Calu3 (cell line): ENCODE results near the gene C16orf92. TPM values are rescaled to one million over a fixed set of nuclear protein-coding genes. Genes with fewer than 3 reads are reported as not detected.

Experiments
- Bru-seq: library from RNA; stranded (reverse); fragments of 400-500 nt; gene quantifications from one replicate; lab custom pipeline; 2021; lab: Mats Ljungman, UMichigan
- BruChase-seq, 2 experiments: library from RNA; stranded (reverse); fragments of 400-500 nt; gene quantifications; one replicate each; lab custom pipeline; 2021; lab: Mats Ljungman, UMichigan
- BruUV-seq: library from RNA; stranded (reverse); fragments of 400-500 nt; replicated peaks from 2 replicates; lab custom pipeline; 2021; lab: Mats Ljungman, UMichigan
- CTCF ChIA-PET: fragments of 300-600 bp; sonication (Branson Sonifier 250); formaldehyde crosslinking; loops from one replicate; lab custom pipeline; 2022; ENCODE audit warnings: antibody characterized with exemption; lab: Charles Lee
- DNase-seq: peaks from one replicate; pipeline ENCODE4 v3.0.0; 2022
- H3K27ac Mint-ChIP-seq: one replicate; pipeline ENCODE4 v1.8.0; 2022; ENCODE audit warnings: mixed read lengths; ENCODE audit not compliant: unreplicated experiment
- H3K27me3 Mint-ChIP-seq: one replicate; pipeline ENCODE4 v1.8.0; 2022; ENCODE audit warnings: mixed read lengths; ENCODE audit not compliant: unreplicated experiment
- H3K36me3 Mint-ChIP-seq: one replicate; pipeline ENCODE4 v1.8.0; 2022; ENCODE audit warnings: mild to moderate bottlenecking, moderate library complexity, mixed read lengths; ENCODE audit not compliant: insufficient read depth, unreplicated experiment
- H3K4me1 Mint-ChIP-seq: one replicate; pipeline ENCODE4 v1.8.0; 2022; ENCODE audit warnings: mild to moderate bottlenecking, low read depth, mixed read lengths; ENCODE audit not compliant: unreplicated experiment
- H3K4me3 Mint-ChIP-seq: one replicate; pipeline ENCODE4 v1.8.0; 2022; ENCODE audit warnings: mild to moderate bottlenecking, low read depth, moderate library complexity, mixed read lengths; ENCODE audit not compliant: unreplicated experiment
- H3K9me3 Mint-ChIP-seq: one replicate; pipeline ENCODE4 v1.8.0; 2022; ENCODE audit warnings: low read depth, mixed read lengths; ENCODE audit not compliant: unreplicated experiment
- CTCF ChIP-seq: fragments of 200-600 bp; IDR thresholded peaks from one replicate; pipeline ENCODE4 v1.8.0; 2022; ENCODE audit warnings: antibody characterized with exemption; ENCODE audit not compliant: unreplicated experiment
- intact Hi-C: fragments of 100-400 bp; cut with micrococcal nuclease; formaldehyde crosslinking; loops from one replicate; pipeline ENCODE4 v1.10.0; 2022; ENCODE audit not compliant: unreplicated experiment
- long read RNA-seq: library from polyadenylated mRNA; stranded (forward); transcript quantifications from one replicate; pipeline ENCODE4 v2.0.0, GENCODE V29; 2022
- total RNA-seq: library from RNA; stranded (reverse); gene quantifications from 2 replicates; pipeline ENCODE4 v1.2.3, GENCODE V29; 2022

The C16orf92 gene, protein sequence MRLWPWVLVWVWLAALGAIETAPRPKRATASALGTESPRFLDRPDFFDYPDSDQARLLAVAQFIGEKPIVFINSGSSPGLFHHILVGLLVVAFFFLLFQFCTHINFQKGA
- not detected in 2 replicates for total RNA-seq
- not detected for Bru-seq, nascent RNA
- not detected for BruChase-seq, experiment 1, labeled RNA remaining after a 6-hour chase
- not detected for BruChase-seq, experiment 2, labeled RNA remaining after a 2-hour chase
- long read RNA-seq, result 0 reads

- no peak for DNase-seq
Measured at GRCh38 chr16:30022887-30023286, at the start of gene C16orf92. TSS of gene C16orf92 (plus strand) at chr16:30023198. CDS start at chr16:30023341, 143 bp downstream.

DNA sequence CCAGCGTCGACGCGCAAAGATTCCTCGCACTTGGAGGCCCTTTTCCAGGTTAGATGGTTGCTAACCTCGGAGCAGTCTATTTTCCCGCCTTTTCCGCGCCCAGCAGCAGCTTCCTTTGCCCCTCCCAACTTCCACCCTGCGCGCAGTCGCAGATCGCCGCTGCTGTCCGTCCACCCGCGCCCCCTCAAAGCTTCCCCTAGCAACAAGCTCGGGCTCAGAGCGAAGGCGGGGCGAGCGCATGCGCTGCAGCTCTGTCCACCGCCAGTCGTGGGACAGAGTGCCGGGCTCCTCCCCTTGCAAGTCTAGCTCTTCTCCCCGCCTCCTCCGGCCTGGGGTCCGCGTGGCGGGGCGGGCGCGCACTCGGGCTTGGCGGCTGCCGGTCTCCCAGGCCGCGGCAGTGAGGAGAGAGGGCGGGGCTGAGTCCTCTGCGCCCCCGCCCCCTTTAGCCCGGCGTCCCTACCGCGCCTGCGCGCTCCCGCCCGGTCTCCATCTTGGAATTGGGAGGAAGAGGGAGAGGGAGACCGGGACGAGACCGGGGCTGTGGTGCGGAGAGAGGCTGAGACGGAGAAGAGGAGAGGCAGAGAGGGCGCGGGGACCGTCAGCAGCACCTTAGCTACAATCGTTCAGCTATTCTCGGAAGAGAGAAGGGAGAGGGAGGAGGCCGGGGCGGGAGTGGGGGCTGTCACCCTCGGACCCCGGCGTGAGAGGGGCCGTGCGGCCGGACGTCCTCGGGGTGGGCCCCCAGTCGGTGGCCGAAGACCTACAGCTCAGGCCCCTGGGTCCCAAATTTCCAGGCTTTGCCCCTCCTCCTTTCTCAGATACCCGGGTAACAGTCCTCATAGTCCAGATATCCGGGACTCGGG is 49.4 kb upstream of the C16orf92 start, which contains the start of gene TAOK2:
Gene TAOK2, plus strand, starts transcription at position 485 of the 863 bp plus-strand sequence. CDS start 3,905 bp downstream, outside the sequence.
- intact Hi-C loops, result loop anchor here (10.0 kb wide), 1 partner anchor 49 kb away; the partner anchor contains the start of gene KCTD13

More at GRCh38 chr16:30022887-30023286, at the start of gene C16orf92:
- no peak for TF ChIP-seq CTCF
- peaks cover 13% of the 10 kb centered on the region for H3K4me1 Mint-ChIP-seq
- H3K9me3 Mint-ChIP-seq, result no peaks in the 10 kb centered on the region
- peaks cover 14% of the 10 kb centered on the region for H3K36me3 Mint-ChIP-seq
- intact Hi-C loops, result loop anchor here (5.0 kb wide), 2 partner anchors 201 to 321 kb away; partner anchors contain the start of gene MVP
- H3K27me3 Mint-ChIP-seq, result peaks cover 45% of the 10 kb centered on the region
- H3K27ac Mint-ChIP-seq, result no peak within 1 kb of the TSS
- BruUV-seq, result no TSS peak
- no peak within 1 kb of the TSS for H3K4me3 Mint-ChIP-seq
- CTCF ChIA-PET, result interaction anchor here (1.7 kb wide), 1 partner anchor 9 kb away, joined by 6 read pairs; no protein-coding TSS in a partner anchor

GRCh38 chr16:29974291-29975133 is 48.5 kb upstream of the C16orf92 start:
- no peak for TF ChIP-seq CTCF
- intact Hi-C loops, result loop anchor here (10.0 kb wide), 1 partner anchor 50 kb away; the partner anchor contains the start of gene KCTD13
- Mint-ChIP-seq H3K4me3 (peak overlapping the region; percentile 85), H3K9me3 (no peaks in the 10 kb centered on the region), H3K27me3 (no peaks in the 10 kb centered on the region), H3K36me3 (peaks cover 60% of the 10 kb centered on the region), H3K27ac (peak overlapping the region; percentile 89), H3K4me1 (peaks cover 26% of the 10 kb centered on the region)
- CTCF ChIA-PET, result interaction anchor here (0.6 to 1.4 kb wide), 3 partner anchors 31 to 248 kb away, joined by 6 to 10 read pairs (median 6); partner anchors contain the start of genes ASPHD1 and SEZ6L2
- BruUV-seq, result TSS peak; percentile 66
- peak; percentile 32 for DNase-seq

More for the DNA sequence above, 49.4 kb upstream of the C16orf92 start, which contains the start of gene TAOK2:
- TF ChIP-seq CTCF, result no peak
- Mint-ChIP-seq H3K27me3 (no peaks in the 10 kb centered on the region), H3K4me3 (peak within 1 kb of the TSS; percentile 85), H3K9me3 (no peaks in the 10 kb centered on the region), H3K36me3 (peaks cover 63% of the 10 kb centered on the region), H3K27ac (peak within 1 kb of the TSS; percentile 89), H3K4me1 (peaks cover 26% of the 10 kb centered on the region)
- no TSS peak for BruUV-seq
- CTCF ChIA-PET, result interaction anchor here (0.6 to 1.8 kb wide), 9 partner anchors 12 to 157 kb away, joined by 3 to 17 read pairs (median 4); partner anchors contain the start of genes ASPHD1, SEZ6L2 and TMEM219
- DNase-seq, result peak; percentile 99
